Right lobe of liver (tissue), 4 donors: ENCODE results near the gene GATB.

Experiments used
- CTCF ChIP-seq, 4 donors: fragments of 200-600 bp in 3 of 4; fragments of 450-650 bp in 1 of 4; IDR thresholded peaks; one replicate each; pipeline versions ENCODE4 v1.5.1 to v1.8.0; 2016 to 2022; ENCODE audit warnings: antibody characterized with exemption in 4 of 4, mild to moderate bottlenecking in 2 of 4
- POLR2A ChIP-seq: fragments of 450-650 bp; IDR thresholded peaks from one replicate; pipeline ENCODE4 v1.6.1; 2017; ENCODE audit warnings: antibody characterized with exemption, mild to moderate bottlenecking
- donor health status: DM: no; HTN: no; CAD: no.
- donor health status: DM: no; HTN: no; CAD: no.
- donor health status: DM: no; HTN: yes; CAD: no.

GRCh38 chr4:151678048-151678872 is 82.5 kb downstream of the GATB start:
- TF ChIP-seq CTCF (IDR thresholded peaks at IDR 0.05): no peak
- TF ChIP-seq POLR2A: no peak
